Germinal center (tissue), 1 donor: ENCODE measurements around the gene ACOT2.
A peak's percentile ranks its signal among the peaks of the same experiment; 100 is the strongest.
"Not testable (repeated sequence)": the region's sequence is repeated elsewhere in the genome, so short reads cannot be mapped to it uniquely, and the experiment has no call there.

Experiments
- DNase-seq: peaks from one replicate; pipeline ENCODE4 v3.0.0; 2012; ENCODE audit warnings: mixed read lengths, low spot score

ACOT2 gene

DNA sequence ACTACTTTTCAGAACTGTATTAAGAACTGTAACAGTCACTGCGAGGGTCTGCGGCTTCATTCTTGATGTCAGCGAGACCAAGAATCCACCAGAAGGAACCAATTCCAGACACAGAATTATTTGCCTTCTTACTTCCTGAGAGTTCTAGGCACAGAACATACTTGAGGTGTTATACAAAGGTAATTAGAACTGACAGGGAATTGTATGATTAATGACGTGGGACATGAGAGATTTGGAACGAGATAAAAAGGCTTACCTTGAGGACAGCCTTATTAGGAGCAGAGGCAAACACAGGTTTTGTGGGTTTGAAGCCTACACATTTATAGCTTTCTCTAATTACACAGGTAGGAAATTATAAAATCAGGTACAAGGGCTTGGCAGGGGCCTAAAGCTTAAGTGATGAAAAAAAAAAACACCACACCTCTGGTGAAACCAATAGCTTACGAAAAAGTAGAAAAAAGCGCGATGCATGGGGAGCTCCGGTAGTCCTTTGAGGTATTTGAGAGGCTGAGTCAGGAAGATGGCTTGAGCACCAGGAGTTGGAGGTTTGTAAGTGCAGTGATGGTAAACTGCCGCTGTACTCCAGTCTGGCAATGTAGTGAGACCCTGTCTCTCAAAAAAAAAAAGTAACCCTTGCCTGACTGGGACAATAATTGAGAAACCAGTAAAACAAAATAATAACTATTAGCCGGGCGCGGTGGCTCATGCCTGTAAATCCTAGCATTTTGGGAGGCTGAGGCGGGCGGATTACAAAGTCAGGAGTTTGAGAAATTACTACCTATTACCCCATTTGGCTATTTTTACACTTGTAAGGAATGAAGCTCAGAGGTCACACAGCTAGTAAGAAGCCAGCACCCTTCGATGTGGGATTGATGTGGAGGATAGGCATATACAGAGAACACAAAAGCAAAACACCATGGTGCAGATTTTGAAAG, 795 bp upstream of the ACOT2 start:
- no peak for DNase-seq

DNA sequence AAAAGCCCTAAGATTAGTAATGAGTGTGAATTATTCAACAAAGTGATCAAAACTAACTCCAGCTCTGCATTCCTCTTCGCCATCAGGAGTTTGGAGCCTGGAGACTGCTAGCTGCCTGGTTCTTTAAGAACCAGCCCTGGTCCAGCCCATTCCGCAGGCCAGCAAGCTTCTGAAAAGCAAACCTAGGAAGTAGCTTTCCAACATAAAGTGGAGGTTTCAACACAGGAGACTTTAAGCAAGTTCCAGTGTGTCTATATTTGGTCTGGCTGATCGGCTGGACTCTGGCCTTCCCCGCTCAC, 178 bp upstream of the ACOT2 start:
- DNase-seq, result not testable (repeated sequence)

- peak; percentile 65 for DNase-seq
Observed at GRCh38 chr14:73570913-73571312, 1.9 kb downstream of the ACOT2 start.

GRCh38 chr14:73573034-73573433, 4.0 kb downstream of the ACOT2 start:
- not testable (repeated sequence) for DNase-seq

DNA sequence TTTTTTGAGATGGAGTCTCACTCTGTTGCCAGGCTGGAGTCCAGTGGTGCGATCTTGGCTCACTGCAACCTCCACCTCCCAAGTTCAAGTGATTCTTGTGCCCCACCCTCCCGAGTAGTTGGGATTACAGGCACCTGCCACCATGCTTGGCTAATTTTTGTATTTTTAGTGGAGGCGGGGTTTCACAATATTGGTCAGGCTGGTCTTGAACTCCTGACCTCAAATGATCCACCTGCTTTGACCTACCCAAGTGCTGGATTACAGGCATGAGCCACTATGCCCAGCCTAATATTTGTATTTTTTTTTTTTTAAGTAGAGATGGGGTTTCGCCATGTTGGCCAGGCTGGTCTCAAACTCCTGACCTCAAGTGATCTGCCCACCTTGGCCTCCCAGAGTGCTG, 4.7 kb downstream of the ACOT2 start:
- not testable (repeated sequence) for DNase-seq

DNA sequence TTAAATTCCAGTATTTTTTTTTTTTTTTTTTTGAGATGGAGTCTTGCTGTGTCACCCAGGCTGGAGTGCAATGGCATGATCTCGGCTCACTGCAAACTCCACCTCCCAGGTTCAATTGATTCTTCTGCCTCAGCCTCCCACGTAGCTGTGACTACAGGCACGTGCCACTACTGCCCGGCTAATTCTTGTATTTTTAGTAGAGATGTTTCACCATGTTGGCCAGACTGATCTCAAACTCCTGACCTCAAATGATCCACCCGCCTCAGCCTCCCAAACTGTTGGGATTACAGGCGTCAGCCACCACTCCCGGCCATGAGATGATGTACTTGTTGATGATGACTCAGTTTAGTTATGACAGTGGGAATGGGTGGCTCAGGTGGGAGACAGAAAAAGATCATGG, 5.2 kb downstream of the ACOT2 start:
- not testable (repeated sequence) for DNase-seq

DNA sequence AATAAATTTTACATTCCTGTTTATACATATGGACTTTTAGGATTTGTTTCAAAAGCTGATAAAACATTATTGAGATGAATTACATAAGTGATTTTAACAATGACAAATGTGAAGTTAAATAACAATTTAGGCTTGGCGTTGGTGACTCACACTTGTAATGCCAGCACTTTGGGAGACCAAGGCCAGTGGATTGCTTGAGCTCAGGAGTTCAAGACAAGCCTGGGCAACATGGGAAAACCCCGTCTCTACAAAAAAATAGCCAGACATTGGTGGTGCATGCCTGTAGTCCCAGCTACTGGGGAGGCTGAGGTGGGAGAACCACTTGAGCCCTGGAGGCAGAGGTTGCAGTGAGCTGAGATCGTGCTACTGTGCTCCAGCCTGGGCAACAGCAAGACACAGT, 7.4 kb downstream of the ACOT2 start:
- DNase-seq, result no peak

DNA sequence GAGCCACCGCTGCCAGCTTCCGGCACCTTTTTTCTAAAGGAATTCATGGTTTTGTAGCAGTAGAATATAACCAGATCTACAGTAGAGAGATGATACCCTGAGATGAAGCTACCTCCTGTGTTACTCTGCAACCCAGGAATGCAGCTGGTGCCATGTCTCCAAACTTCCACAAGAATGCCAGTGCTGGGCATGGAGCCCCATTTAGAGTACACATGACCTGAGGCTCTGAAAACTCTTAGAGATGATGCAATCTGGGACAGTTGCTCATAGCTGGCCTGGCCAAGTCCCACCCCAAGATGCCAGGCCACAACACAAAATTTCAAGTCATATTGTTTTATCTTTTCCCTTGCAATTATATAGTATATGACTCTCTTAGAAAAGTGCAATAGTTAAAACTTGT, 8.2 kb downstream of the ACOT2 start:
- DNase-seq, result not testable (repeated sequence)

GRCh38 chr14:73582102-73582979, 13.3 kb downstream of the ACOT2 start:
- DNase-seq, result not testable (repeated sequence)

DNA sequence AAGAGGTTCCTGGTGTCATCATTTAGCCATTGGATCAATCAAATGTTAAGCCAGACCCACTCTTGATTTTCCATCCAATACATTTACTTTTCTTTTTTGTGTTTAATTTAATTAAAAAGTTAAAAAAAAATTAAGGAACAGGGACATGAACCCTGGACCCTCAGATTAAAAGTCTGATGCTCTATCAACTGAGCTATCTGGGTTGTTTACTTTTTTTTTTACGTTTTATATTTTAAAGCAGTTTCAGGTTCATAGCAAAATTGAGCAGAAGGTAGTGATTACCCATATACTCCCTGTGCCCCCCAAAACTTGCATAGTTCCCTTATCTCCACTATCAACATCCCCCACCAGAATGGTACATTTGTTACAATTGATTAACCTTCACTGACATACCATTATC, 19.7 kb downstream of the ACOT2 start:
- no peak for DNase-seq

- DNase-seq, result no peak
Observed at GRCh38 chr14:73589116-73589515, 20.1 kb downstream of the ACOT2 start.

DNA sequence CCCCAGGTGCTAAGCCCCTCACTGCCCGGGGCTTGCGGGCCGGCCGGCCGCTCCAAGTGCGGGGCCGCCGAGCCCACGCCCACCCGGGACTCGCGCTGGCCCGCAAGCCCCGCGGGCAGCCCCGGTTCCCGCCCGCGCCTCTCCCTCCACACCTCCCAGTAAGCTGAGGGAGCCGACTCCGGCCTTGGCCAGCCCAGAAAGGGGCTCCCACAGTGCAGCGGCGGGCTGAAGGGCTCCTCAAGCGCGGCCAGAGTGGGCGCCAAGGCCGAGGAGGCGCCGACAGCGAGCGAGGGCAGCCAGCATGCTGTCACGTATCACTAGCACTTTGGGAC, 21.6 kb downstream of the ACOT2 start:
- DNase-seq, result not testable (repeated sequence)

- DNase-seq, result peak; percentile 45
Observed at GRCh38 chr14:73591690-73592449, 22.9 kb downstream of the ACOT2 start, which contains the start of gene ACOT4. Gene ACOT4 (plus strand): TSS chr14:73591873. CDS start chr14:73591960, 87 bp downstream.

DNA sequence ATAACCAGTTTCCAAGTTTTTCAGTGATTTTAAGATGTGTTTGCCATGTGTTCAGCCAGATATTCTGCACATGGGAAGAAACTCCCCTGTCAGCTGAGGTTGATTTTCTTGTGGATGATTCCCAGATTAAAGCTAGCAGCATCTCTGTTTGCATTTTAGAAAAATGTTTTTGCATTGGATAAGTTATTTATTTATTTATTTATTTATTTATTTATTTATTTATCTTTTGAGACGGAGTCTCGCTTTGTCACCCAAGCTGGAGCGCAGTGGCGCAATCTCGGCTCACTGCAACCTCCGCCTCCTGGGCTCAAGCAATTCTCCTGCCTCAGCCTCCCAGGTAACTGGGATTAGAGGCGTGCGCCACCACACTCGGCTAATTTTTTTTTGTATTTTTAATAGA, 25.5 kb downstream of the ACOT2 start:
- no peak for DNase-seq

- DNase-seq, result no peak
Observed at GRCh38 chr14:73599499-73599898, 30.5 kb downstream of the ACOT2 start.

DNA sequence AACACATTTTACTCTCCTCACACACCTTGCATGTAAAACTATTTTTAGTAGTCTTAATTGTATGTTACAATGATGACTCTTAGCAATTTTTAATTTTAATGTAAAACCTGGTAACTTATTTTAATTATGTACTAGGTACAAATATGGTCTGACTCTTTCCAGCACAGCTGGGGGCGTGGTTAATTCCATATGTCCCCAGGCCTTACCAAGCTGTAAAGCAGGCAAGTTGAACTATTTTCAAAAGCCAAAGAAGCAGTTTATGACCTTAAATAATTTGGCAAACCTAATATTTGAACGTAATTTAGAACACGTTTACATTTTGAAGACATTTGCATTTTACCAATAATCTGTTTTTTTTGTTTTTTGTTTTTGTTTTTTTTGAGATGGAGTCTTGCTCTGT, 34.0 kb downstream of the ACOT2 start:
- no peak for DNase-seq

DNA sequence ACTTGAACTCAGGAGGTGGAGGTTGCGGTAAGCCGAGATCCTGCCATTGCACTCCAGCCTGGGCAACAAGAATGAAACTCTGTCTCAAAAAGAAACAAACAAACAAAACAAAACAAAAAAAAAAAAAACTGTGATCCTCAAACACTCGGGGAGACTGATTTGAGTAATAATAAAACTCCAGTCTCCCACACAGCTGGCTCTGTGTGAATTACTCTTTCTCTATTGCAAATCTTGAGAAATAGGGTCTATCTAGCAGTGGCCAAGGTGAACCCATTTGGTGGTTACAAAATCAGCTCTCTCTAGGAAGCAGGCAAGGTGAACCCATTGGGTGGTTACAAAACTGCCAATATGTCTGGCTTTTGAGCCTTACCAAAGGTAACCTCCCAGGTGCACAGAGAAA, 37.3 kb downstream of the ACOT2 start:
- no peak for DNase-seq

DNA sequence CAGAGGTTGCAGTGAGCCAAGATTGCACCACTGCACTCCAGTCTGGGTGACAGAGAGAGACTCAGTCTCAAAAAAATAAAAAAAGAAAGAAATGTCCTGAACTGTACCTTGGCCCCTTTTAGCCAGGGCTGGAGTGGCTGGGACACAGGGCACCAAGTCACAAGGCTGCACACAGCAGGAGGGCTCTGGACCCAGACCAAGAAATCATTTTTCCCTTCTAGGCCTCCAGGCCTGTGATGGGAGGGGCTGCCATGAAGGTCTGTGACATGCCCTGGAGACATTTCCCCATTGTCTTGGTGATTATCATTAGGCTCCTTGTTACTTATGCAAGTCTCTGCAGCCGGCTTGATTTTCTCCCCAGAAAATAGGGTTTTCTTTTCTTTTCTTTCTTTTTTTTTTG, 38.2 kb downstream of the ACOT2 start:
- no peak for DNase-seq

- DNase-seq, result no peak
Observed at GRCh38 chr14:73610687-73611086, 41.7 kb downstream of the ACOT2 start.

DNA sequence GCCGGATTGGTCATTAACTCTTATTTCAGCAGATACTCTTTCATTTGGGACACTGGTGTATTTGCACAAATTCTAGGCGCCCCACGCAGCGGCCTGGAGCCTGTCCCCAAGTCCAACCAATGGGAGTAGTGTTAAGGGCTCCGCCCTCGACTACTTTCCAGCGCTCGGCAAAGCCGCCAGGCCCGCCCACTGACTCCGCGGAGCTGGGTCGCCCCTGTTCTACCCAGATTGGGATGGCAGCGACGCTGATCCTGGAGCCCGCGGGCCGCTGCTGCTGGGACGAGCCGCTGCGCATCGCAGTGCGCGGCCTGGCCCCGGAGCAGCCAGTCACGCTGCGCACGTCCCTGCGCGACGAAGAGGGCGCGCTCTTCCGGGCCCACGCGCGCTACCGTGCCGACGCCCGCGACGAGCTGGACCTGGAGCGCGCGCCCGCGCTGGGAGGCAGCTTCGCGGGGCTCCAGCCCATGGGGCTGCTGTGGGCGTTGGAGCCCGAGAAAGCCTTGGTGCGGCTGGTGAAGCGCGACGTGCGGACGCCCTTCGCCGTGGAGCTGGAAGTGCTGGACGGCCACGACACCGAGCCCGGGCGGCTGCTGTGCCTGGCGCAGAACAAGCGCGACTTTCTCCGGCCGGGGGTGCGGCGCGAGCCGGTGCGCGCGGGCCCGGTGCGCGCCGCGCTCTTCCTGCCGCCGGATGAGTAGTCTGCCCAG, 43.5 kb downstream of the ACOT2 start, which contains the start of gene ACOT6:
Gene ACOT6, plus strand, starts transcription at position 179 of the 707 bp plus-strand sequence. Its CDS starts 55 bp downstream, at position 234.
- peak; percentile 70 for DNase-seq

- no peak for DNase-seq
Observed at GRCh38 chr14:73613046-73613383, 44.0 kb downstream of the ACOT2 start.
